HG03521 (cell line): ENCODE data around the gene PRKCA.
"Not testable (repeated sequence)": the region's sequence is repeated elsewhere in the genome, so short reads cannot be mapped to it uniquely, and the experiment has no call there.

Experiments
- ATAC-seq: cut with Tn5 transposase; IDR thresholded peaks from one replicate; pipeline ENCODE4 v1.9.1; 2021; ENCODE audit warnings: mild to moderate bottlenecking, moderate library complexity; ENCODE audit not compliant: unreplicated experiment

The PRKCA gene

DNA sequence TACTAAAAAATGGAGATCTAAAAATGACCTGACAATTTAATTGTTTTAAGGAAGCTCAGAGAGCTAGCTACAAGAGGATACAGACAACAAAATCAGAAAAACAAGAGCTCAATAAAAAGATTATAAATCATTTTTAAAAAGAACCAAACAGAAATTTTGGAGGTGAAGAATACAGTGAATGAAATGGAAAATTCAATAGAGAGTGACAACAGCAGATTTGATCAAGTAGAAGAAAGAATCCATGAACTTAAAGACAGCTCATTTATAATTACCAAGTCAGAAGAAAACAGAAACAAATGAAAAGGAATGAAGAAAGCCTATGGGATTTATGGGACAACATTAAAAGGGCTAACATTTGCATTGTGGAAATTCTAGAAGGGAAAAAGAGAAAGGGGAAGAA lies 395.9 kb downstream of the PRKCA start:
- no peak for ATAC-seq

DNA sequence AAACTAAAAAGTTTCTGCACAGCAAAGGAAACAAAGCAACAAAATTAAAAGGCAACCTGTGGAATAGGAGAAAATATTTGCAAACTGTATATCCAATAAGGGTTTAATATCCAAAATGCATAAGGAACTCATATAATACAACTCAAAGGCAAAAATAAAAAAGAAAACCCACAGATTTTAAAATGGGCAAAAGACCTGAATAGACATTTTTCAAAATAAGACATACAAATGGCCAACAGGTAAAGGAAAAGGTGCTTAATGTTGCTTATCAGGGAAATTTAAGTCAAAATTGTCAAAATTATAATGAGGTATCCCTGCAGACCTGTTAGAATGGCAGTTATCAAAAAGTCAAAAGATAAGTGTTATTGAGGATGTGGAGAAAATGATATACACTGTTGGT lies 399.0 kb downstream of the PRKCA start:
- no peak for ATAC-seq

GRCh38 chr17:66702106-66702936 lies 399.9 kb downstream of the PRKCA start:
- ATAC-seq, result no peak

DNA sequence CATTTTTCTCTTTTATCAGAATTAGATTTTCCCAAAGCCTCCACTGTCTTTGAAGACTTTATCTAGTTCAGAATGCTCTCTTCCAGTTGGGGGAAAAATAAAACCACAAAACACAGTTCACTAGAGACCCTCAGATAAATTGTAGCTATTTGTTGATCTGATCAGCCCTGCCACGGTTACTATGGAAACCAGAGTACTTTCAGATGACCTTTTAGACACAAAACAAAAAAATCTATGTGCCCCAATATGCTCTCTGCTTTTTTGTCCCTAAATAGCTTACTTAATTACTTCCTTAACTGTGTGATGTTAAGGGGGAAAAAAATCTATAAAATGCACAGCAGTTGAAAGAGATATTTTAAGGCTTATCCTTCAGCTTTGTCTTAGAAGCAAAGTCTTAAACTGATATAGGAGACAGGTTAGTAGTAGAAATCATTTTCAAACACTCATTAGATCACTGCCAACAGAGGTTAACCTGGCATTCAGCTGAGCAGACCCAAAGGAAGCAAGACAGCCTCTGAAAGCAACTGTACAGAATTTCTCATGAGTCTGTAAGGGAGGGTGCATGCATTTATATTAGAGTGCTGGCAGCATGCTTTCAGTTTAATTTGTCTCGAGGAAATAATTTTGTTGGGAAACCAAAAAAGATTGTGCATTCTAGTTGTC lies 402.6 kb downstream of the PRKCA start:
- ATAC-seq, result no peak

DNA sequence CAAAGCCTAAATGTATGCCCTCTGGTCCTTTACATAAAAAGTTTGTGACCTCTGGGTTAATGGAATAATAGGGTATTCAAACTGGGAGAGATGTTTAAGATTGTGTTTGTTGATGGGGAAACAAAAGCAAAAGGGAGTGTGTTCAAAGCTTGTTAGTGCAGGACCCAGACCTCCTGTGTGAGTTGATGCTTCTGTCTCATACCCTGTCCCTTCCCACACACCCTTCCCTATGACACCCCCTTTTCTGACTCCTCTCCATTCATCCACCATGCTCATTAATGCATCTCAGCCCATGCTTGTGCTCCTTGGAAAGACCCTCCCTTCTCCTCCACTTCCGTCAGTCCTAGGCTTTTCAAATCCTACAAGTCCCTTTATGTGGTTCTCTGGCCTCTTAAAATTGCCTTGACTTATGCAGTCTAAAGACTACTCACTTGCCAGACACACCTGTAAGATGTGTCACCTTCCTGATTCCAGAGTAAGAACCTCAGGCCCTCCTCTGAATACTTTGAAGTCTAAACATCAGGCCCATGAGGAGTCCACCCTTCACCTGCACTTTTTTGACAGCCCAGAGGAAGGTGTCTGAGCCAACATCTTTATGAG lies 404.5 kb downstream of the PRKCA start:
- ATAC-seq, result no peak

GRCh38 chr17:66711401-66711800 lies 409.0 kb downstream of the PRKCA start:
- ATAC-seq, result no peak

- ATAC-seq, result no peak
Measured at GRCh38 chr17:66711881-66712321, 409.5 kb downstream of the PRKCA start.

DNA sequence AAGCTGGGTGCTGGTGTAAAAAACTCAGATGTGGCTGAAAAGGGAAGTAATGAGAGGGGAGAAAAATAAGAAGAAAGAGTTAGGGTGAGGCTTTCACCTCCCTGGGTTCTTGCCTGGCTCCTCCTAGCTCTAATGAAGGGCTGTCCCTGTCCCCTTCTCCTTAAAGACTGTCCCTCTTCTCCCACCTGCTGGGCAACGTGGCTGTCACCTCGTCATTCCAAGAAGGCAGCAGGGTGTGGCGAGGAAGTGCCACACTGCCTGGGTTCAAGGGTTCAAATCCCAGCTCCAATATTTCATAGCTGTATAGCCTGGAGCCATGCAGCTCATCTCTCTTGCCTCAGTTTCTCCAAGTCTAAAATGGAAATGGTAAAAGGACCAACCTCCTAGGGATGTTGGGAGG lies 410.0 kb downstream of the PRKCA start:
- no peak for ATAC-seq

GRCh38 chr17:66713021-66713532 lies 410.7 kb downstream of the PRKCA start:
- ATAC-seq, result not testable (repeated sequence)

DNA sequence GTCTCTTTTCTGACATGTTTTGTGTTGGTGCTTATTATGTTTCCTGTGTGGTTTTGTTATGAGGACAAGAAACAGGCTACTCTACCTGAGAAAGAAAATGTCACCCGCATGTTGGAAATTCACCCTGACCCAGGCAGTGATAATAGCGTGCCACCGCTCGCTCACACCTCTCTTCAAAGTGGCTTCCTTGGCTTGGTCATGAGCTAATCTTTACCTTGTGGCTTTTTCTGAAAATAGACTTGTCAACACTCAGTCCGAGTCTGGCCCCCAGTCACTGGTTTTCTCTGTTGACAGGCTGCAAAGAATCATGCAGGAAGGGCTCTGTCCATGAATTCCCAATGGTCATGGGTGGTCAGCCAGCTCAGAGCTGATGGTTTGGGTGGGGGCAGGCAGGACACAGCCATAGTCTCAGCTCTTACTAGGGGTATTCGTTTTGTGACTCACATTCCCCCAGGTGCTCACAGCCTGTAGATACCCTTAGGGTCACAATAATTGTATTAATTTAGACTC lies 411.2 kb downstream of the PRKCA start:
- peak; percentile 68 for ATAC-seq

- no peak for ATAC-seq
Measured at GRCh38 chr17:66714046-66715023, 411.9 kb downstream of the PRKCA start.

GRCh38 chr17:66715076-66715675 lies 412.8 kb downstream of the PRKCA start:
- no peak for ATAC-seq

DNA sequence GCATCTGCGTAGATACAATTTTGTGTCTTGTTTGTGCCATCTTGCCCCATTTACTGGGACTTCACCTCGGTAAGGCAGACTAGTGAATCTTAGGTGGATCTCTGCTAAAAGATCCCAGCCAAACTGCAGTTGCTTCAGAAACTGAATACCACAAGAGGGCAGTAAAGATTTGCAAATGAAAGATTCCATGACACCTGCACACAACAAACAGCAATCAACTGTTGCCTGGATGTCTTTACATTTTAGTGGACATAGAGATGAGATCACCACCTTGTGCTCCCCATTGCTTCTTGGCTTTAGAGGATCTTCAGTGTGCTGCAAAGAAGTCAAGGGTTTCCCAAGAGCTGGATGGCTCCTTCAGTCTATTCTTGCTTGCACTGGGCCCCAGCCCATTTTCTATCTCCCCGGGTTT lies 413.3 kb downstream of the PRKCA start:
- peak; percentile 29 for ATAC-seq

DNA sequence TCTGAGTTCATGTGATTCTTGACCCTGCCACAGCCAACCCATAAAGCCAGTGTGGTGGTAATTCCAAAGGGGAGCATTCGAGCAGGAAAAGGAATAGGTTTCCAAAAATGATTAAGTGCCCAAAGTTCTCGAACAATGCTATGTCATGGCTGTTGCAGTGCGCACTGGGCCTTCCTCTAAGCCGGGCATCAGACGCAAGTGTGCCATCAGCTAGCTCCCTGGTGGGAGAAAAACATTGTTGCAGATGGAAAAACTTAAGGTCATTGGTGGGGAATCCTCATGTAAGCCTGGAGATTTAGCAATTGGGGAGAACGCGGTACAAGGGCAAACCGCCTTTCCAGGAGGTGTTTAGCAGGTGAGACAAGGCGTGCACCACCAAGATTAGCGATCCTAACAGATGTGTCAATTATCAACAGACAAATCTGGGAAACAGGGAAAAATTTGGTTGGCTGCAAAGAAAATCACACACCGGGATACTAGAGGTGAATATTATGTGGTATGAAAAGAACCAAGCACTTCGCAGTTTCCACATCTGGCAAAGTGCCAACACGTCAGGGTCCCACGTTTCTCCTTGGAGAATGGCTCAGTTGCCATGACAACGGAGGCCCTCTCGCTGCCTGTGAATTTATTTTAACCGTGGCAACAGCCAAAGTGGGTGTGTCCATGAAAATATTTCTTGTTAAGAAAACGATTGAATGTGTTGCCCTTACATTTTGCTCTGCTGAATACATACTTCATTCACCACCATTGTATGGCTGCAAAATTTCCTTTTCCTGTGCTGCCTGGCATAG lies 414.0 kb downstream of the PRKCA start:
- no peak for ATAC-seq

GRCh38 chr17:66717641-66718058 lies 415.2 kb downstream of the PRKCA start:
- ATAC-seq, result peak; percentile 55

DNA sequence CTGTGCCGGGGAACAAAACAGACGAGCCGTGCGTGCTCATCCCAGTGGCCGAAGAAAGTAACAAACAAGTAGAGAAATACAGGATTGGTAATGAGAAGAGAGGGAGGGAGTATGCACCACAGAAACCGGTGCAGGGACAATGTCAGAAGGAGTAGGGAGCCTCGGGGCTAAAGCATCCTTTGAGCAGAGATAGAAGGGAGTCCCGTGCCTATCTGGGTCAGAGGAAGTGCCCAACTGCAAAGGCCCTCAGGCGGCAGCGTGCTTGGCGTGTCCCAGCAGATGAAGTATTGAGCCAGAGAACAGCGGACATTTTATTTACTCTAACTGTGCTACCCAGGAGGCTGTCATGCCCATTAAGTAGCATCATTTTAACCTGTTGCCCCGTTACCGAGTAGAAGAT lies 417.6 kb downstream of the PRKCA start:
- no peak for ATAC-seq

DNA sequence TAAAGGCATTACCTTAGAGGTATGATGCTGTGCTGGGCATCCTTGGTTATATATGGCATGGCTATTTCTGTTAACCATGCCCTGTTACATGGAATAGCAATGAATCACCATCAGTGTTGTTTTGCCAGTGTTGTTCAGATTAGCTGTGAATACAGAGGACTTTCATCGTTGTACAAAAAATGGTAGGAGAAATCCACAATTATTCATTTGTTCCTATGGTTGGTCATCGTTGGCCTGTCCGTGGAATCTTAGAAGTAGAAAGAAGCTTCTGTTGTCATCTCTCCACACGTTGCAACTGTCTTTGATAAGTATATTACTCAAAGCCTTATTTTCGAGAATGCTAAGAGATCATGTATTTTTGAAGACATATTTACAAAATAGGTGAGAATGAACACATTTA lies 418.2 kb downstream of the PRKCA start:
- no peak for ATAC-seq

- ATAC-seq, result no peak
Measured at GRCh38 chr17:66722341-66722740, 419.9 kb downstream of the PRKCA start.
